ENCODE data around the gene SEC14L3.
A peak's percentile ranks its signal among the peaks of the same experiment; 100 is the strongest.

The SEC14L3 gene

DNA sequence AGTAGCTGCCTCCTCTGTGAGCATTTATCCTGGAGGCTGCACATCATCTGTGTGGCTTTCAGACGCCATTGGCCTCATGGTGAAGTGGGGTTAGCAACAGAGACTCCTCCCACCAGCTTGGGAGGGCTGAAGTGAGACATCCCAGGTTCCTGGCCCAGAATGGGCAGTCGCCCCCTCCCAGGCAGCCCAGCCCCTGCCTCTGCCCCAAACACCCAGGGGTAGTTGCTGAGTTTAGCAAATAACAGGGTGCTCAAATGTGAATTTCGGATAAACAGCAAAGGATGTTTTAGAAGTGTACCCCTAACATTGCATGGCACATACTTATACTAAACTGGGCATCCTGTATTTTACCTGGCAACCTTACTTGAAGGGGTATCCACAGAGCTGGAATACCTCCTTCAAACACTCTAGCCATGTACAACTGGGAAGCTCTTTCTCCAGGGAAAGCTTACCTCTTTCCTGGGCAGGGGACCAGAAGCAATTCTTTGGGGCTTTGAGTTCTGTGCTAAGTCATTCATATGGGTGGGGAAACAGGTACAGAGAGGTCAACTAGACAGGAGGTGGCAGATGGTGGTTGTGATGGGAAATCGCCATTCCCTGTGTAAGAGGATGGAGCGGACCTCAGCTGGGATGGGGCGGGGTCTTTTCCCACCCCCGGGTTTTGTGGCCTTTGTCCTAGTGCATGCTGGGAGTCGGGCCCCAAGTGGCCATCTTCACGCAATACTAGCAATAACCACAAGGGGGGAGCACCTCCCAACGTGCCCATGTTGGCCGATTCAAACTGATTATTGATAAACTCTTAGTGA is 27.0 kb downstream of the SEC14L3 start:
- DNase-seq (ENCODE audit: low read depth), result no peak

GRCh38 chr22:30441088-30441487 is 30.7 kb downstream of the SEC14L3 start:
- DNase-seq (ENCODE audit: low read depth), result no peak

GRCh38 chr22:30439836-30440235 is 32.0 kb downstream of the SEC14L3 start:
- no peak for DNase-seq (ENCODE audit: low read depth)

DNA sequence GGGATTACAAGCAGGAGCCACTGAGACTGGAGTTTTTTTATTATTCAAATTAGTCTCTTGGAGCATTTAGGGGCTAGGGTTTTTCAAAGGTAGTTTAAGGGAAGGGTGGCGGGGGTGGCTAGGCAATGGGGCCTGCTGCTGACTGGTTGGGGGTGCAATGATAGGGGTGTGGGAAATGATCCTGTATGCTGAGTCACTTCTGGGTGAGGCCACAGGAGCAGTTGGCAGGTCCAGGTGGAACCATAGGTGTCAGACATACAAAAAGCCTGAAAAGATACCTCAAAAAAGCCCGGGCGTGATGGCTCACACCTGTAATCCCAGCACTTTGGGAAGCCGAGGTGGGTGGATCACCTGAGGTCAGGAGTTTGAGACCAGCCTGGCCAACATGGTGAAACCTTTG is 32.6 kb downstream of the SEC14L3 start:
- no peak for DNase-seq (ENCODE audit: low read depth)

GRCh38 chr22:30438559-30438958 is 33.3 kb downstream of the SEC14L3 start:
- no peak for DNase-seq (ENCODE audit: low read depth)

DNA sequence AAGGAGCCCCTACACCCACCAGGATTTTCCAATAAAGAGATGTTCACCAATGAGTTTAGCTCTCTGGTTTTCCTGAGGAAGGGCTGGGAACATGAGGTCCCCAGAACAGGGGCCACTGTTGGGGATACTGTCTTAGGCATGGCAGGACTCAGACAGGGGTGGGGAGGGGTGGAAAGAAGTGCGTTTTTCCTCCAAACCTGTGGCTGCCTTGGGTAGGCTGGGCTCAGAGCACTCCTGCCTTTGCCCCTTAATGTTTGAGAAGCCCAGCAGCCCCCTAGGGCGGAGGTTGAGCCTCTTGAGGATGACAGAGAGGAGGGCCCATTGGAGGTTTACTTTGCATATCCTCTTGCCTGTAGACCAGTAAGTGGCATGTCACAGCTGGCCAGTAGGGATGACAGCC is 35.6 kb downstream of the SEC14L3 start:
- DNase-seq (ENCODE audit: low read depth), result no peak

DNA sequence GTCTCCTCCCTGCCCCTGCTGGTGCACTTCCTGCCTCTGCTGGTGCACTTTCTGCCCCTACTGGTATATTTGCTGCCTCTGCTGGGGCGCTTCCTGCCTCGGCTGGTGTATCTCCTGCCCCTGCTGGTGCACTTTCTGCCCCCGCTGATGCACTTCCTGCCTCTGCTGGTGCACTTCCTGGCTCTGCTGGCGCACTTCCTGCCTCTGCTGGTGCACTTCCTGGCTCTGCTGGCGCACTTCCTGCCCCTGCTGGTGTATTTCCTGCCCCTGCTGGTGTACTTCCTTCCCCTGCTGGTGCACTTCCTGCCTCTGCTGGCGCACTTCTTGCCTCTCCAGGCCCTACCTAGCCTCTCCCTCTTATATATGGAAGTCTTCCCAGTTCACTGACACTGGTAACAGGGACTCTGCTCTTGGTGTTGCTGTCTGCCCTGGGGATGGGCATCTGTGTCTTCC is 36.1 kb downstream of the SEC14L3 start:
- no peak for DNase-seq (ENCODE audit: low read depth)

- DNase-seq (ENCODE audit: low read depth), result no peak
These were observed 37.0 kb downstream of the SEC14L3 start for GRCh38 chr22:30434843-30435242.

DNA sequence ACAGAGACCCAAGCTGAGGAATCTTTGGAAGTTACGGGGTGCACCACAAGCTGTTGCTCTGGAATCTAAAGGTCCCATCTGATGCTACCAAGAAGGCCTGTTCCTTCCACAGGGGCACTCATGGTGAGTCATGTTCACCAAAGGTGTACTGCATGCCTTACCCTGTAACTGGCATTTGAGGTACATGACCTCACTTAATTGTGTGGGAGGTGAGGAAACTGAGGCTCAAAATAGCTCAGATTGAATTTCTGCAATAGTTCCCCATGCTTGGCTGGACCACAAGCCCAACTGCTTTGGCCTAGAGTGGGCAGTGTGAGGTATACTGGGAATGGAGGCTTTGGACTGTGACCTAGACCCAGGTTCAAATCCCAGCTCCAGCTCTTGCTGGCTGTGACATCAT is 38.0 kb downstream of the SEC14L3 start:
- no peak for DNase-seq (ENCODE audit: low read depth)

- no peak for DNase-seq (ENCODE audit: low read depth)
These were observed 38.6 kb downstream of the SEC14L3 start for GRCh38 chr22:30433227-30433626.

GRCh38 chr22:30432520-30432919 is 39.3 kb downstream of the SEC14L3 start:
- no peak for DNase-seq (ENCODE audit: low read depth)

- no peak for DNase-seq (ENCODE audit: low read depth)
These were observed 39.7 kb downstream of the SEC14L3 start for GRCh38 chr22:30432096-30432495.

DNA sequence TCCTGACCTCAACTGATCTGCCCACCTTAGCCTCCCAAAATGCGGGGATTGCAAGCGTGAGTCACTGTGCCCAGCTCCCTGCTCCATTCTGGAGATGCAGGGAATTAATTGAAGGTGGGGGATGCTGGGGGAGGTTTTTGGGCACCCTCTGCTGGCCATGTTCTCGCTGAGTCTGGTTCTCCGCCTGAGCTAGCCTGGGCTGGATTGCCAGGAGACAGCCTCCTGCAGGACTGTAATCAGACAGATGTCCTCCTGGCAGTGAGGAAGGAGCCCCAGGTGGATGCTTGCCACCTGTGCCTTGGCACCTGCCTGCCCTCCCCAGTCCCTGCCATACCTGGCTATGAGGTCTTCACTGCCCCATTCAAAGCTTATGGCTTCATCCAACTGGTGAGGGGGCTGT is 40.9 kb downstream of the SEC14L3 start:
- no peak for DNase-seq (ENCODE audit: low read depth)

- no peak for DNase-seq (ENCODE audit: low read depth)
These were observed 41.9 kb downstream of the SEC14L3 start for GRCh38 chr22:30429887-30430286.

- DNase-seq (ENCODE audit: low read depth), result no peak
These were observed 43.9 kb downstream of the SEC14L3 start for GRCh38 chr22:30427871-30428270.

- DNase-seq (ENCODE audit: low read depth), result no peak
These were observed 45.1 kb downstream of the SEC14L3 start for GRCh38 chr22:30426388-30427353.

GRCh38 chr22:30425616-30426387 is 46.0 kb downstream of the SEC14L3 start, which contains the start of gene MTFP1:
Gene MTFP1, plus strand, starts transcription at chr22:30425768. Its CDS starts 112 bp downstream, at chr22:30425880.
- no peak for DNase-seq (ENCODE audit: low read depth)

DNA sequence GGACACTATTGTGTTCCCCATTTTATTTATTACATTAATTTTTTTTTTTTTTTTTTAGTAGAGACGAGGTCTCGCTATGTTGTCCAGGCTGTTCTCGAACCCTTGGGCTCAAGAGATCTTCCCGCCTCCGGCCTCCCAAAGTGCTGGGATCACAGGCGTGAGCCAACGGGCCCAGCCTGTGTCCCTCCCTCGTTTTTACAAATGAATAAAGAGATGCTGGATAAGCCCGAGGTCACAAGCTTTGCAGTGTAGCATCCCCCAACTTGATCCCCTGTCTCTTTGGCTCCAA is 46.5 kb downstream of the SEC14L3 start:
- DNase-seq (ENCODE audit: low read depth), result no peak

DNA sequence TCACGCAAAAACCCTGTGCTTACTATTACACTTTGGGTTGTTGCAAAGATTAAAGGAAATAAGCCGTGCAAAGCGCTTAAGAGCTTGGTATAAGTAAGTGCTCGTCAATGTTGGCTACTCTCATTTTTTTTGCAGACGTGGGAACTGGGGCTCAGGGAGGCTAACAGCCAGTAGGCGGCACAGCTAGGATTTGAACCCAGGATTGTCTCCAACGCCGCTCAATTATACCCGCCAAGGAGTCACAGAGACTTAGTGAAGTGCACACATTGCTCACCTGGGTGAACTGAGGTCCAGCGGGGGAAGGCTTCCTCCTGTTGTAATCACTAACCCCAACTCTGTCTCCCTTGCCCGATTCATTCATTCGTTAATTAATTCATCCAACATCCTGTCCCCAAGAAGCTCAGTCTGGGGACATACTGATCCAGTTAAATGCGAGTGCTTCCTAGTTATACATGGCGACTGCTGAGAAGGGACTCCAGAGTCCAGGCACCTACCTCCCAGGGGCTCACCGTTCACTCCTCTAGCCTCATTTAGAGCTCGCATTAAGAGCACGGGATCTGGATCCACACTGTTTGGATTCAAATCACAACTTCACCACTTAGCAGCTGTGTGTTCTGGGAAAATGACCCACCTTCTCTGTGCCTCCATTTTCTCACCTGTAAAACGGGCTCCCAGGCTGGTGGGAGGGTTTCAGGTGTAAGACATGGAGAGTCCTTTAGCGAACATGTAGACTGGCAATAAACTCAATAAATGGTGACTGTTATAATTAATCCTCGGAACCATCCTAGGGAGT is 47.1 kb downstream of the SEC14L3 start:
- DNase-seq (ENCODE audit: low read depth), result no peak

DNA sequence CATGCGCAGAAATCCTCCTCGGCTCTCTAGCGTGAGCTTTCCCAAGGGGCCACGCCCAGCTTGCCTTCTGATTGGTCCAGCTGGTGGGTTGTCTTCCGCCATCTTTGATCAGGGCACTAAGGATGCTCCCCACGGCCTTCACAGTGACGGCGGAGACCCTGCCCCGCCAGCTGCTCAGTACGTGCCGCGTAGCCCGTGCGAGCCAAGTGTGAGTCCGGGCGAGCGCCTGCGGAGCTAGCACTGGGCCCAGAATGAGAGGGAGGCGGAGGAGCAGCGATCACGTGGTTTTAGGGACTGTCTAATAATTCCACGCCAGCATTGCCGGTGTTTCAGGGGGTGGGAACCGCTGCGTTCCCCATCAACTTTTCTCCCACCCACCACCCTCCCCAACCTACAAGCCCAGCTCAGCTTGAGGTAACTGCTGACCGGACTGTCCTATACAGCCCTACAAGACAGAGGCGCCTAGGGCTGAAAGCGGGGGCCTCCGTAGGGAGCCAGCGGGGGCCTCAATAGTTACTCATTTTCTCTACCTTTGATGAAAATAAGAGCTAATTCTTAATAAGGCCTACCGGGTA is 47.8 kb downstream of the SEC14L3 start:
- DNase-seq (ENCODE audit: low read depth), result peak; percentile 99

DNA sequence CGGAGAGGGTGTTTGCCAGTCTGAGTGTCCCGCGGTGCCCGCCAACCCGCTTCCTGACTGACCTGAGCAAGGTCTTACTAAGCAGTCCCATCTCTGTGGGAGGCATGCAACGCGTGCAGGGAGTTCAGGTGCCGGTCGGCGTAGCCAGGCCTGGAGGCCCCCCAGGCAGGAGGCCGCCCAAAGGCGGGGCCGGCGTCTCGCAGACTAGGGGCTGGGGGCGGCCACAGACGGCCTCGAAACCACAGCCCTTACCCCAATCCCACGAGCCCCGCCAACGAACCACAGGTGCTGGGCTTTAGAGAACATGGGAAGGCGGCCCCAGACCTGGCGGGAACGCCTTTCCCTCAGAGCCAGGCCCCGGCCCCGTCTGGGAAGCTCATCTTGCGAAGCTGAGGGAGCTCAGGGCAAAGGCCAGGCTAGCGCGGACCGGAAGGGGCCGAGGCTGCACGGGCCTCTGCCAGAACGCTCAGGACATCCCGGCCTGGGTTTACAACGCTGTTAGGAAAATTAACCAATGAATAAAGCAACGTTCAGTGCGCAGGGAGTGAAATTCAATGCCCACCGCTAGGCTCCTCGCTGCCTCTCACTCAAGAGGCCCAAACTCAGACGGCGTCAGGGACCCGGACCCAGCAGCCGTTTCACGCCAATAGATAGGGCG is 48.4 kb downstream of the SEC14L3 start:
- DNase-seq (ENCODE audit: low read depth), result peak; percentile 63

Data from HS-5 (cell line).